Measurements from ENCODE around the gene CABLES1. TPM values are rescaled to one million over a fixed set of nuclear protein-coding genes. Genes with fewer than 3 reads are reported as not detected.
A peak's percentile ranks its signal among the peaks of the same experiment; 100 is the strongest.

Gene CABLES1
- total RNA-seq, 3 donors from 2014 or later, result 8.1 to 13.0 (median 11.6) TPM

DNA sequence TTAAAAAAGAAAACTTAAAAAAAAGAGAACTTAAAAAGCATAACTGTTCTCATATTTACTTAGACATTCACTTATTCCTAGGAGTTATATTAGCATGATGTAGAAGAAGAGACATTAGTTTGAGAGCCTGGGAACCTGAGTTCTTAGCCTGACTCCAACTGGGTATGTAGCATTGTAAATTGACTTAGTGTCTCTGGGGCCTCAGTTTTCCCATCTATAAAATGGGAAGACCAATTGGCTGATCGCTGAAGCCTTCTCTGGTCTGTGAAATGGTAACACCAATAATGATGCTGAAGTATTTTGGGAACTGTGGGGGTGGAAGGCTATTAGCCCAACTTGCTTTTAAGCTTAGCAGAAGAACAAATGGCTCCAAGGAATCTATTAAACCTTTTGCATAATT lies 55.9 kb downstream of the CABLES1 start:
- DNase-seq, result no peak
- H3K4me3 ChIP-seq, result no peak overlapping the region
- H3K9me3 ChIP-seq, result no peaks in the 10 kb centered on the region
- H3K4me1 ChIP-seq (ENCODE audit: low read depth), result peaks cover 4% of the 10 kb centered on the region
- no peak for ATAC-seq
- intact Hi-C loops (cut with DNase I, micrococcal nuclease), result no loop called here
- TF ChIP-seq, protein P1, sequence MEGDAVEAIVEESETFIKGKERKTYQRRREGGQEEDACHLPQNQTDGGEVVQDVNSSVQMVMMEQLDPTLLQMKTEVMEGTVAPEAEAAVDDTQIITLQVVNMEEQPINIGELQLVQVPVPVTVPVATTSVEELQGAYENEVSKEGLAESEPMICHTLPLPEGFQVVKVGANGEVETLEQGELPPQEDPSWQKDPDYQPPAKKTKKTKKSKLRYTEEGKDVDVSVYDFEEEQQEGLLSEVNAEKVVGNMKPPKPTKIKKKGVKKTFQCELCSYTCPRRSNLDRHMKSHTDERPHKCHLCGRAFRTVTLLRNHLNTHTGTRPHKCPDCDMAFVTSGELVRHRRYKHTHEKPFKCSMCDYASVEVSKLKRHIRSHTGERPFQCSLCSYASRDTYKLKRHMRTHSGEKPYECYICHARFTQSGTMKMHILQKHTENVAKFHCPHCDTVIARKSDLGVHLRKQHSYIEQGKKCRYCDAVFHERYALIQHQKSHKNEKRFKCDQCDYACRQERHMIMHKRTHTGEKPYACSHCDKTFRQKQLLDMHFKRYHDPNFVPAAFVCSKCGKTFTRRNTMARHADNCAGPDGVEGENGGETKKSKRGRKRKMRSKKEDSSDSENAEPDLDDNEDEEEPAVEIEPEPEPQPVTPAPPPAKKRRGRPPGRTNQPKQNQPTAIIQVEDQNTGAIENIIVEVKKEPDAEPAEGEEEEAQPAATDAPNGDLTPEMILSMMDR (IDR thresholded peaks at IDR 0.05), result no peak
- H3K36me3 ChIP-seq (ENCODE audit: low read depth), result no peaks in the 10 kb centered on the region

- H3K36me3 ChIP-seq (ENCODE audit: low read depth), result no peaks in the 10 kb centered on the region
- no peak for DNase-seq
- intact Hi-C loops (cut with DNase I, micrococcal nuclease), result no loop called here
- H3K9me3 ChIP-seq, result no peaks in the 10 kb centered on the region
- ATAC-seq, result no peak
- H3K4me3 ChIP-seq, result no peak overlapping the region
- H3K4me1 ChIP-seq (ENCODE audit: low read depth), result peaks cover 4% of the 10 kb centered on the region
- TF ChIP-seq, protein P1 (IDR thresholded peaks at IDR 0.05), result no peak
Measured at GRCh38 chr18:23193742-23194141, 58.5 kb downstream of the CABLES1 start.

DNA sequence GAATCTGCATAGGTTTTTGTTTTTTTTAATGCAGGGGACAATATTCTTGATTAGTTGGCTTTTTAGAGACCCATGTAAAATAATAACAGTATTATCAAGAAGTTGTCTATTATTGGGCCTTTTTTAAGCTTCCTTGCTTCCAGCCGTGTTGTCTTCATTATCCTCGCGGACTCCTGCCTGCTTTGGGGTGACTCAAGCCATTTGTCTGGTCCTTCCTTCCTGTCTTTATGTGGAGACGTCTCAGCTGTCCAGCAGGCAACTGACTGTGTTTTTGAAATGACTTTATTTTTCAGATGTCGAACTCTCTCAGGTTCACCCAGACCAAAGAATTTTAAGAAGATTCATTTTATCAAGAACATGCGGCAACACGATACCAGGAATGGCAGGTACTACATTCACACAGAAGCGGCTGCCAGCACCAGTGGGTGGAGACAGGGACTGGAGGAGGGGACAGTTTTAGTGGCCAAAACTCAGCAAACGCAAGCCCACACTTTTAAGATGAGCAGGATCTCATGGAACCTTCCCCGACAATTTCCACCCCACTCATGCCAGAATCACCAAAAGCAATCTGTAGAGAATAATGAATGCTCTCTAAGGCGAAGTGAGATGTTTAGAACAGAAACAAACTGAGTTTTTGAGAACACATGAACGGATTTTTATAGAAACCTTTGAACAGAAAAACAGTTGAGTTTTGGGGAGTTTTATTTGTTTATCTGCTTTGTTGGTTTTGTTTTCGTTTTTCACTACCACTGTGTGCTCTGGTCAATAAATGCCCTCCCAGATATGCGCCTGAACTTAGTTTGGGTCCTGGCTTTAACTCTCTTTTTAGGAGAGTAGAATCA lies 59.1 kb downstream of the CABLES1 start:
- peaks cover 4% of the 10 kb centered on the region for H3K4me1 ChIP-seq (ENCODE audit: low read depth)
- no peaks in the 10 kb centered on the region for H3K36me3 ChIP-seq (ENCODE audit: low read depth)
- no peaks in the 10 kb centered on the region for H3K9me3 ChIP-seq
- no peak overlapping the region for H3K4me3 ChIP-seq
- DNase-seq (peak in 1 of 3 donors; percentile 9), ATAC-seq (no peak)
- TF ChIP-seq, protein P1 (IDR thresholded peaks at IDR 0.05), result no peak
- intact Hi-C loops (cut with DNase I, micrococcal nuclease), result no loop called here

GRCh38 chr18:23194997-23195957 lies 60.0 kb downstream of the CABLES1 start:
- no peak overlapping the region for H3K4me3 ChIP-seq
- intact Hi-C loops (cut with DNase I, micrococcal nuclease), result no loop called here
- no peaks in the 10 kb centered on the region for H3K36me3 ChIP-seq (ENCODE audit: low read depth)
- TF ChIP-seq, protein P1 (IDR thresholded peaks at IDR 0.05), result no peak
- H3K9me3 ChIP-seq, result no peaks in the 10 kb centered on the region
- DNase-seq, result peak in 1 of 3 donors; percentile 10
- H3K4me1 ChIP-seq (ENCODE audit: low read depth), result peaks cover 4% of the 10 kb centered on the region
- no peak for ATAC-seq

DNA sequence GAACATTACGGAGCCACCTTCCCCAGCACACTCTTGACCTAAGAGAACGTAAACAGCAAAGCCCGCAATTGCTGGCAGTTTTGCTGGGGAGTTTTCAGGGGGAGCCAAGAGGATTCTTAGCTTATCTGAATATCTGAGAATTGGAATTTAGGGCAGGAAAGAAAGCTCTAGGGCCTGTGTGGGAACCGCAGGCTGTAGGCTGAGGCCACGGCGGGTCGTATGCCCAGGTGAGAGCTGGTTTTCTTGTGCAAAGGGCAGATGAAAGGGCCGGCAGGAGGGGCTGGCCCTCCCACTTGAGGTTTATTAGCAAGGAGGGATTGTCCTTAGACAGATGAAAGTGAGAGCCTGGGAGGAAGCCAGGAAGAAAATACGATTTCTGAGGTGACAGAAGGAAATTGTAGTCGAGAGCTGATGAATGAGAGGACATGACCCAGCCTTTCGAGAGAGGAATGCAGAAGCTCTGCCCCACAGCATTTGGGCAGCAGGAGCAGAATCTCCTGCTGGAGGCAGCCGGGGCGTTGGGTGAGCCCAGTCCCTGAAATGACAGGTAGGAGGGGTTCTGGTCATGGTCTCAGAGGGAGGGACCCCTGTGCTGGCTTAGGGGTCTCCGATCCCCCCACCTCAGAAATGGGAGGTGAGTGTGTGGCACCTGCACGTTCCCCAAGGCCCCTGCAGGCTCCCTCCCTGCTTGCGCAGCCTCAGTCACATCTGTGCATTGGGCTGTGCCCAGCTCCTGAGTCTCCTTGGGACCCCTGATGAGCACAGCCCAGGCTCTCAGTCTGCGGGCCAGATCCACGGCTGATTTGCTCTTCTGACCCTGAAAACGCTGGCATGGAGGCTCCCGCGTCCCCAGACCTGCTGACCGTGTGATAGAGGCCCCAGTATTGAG lies 61.1 kb downstream of the CABLES1 start:
- Histone ChIP-seq H3K4me3 (no peak overlapping the region), H3K4me1 (ENCODE audit: low read depth) (peaks cover 4% of the 10 kb centered on the region), H3K36me3 (ENCODE audit: low read depth) (no peaks in the 10 kb centered on the region), H3K9me3 (no peaks in the 10 kb centered on the region)
- TF ChIP-seq, protein P1 (IDR thresholded peaks at IDR 0.05), result no peak
- intact Hi-C loops (cut with DNase I, micrococcal nuclease), result no loop called here
- peak; percentile 66 for ATAC-seq
- DNase-seq, result peak in 1 of 3 donors; percentile 39
